ENCODE results near the gene HDHD2. TPM values are rescaled to one million over a fixed set of nuclear protein-coding genes. Genes with fewer than 3 reads are reported as not detected.

The HDHD2 gene
- total and polyA plus RNA-seq, 2 of the 13 experiments (the other 11 are each of a cell fraction or from before 2014, with no cell fraction given): 10.2 to 34.7 TPM

GRCh38 chr18:47175898-47176575, 25.7 kb upstream of the HDHD2 start, which contains the start of gene IER3IP1 (continued):
- TF ChIP-seq ATF6 (CRISPR knock-in tag; conservative IDR thresholded peaks at IDR 0.05): peak; percentile 90
- TF ChIP-seq SOX5 (CRISPR knock-in tag; IDR thresholded peaks at IDR 0.05; ENCODE audit: borderline replicate concordance): peak; percentile 26; the same call in 1 of the 2 replicates
- TF ChIP-seq NFRKB (IDR thresholded peaks at IDR 0.05): no peak
- TF ChIP-seq SRF (IDR thresholded peaks at IDR 0.05; ENCODE audit: low read depth, low read length): no peak
- no peak for TF ChIP-seq SP2 (CRISPR knock-in tag; IDR thresholded peaks at IDR 0.05)
- TF ChIP-seq ZFY (CRISPR knock-in tag; IDR thresholded peaks at IDR 0.05): peak; percentile 95
- TF ChIP-seq ZFP82 (CRISPR knock-in tag; IDR thresholded peaks at IDR 0.05; ENCODE audit: borderline replicate concordance): no peak
- TF ChIP-seq ZNF749 (CRISPR knock-in tag; IDR thresholded peaks at IDR 0.05; ENCODE audit: borderline replicate concordance): no peak
- TF ChIP-seq ZNF260 (CRISPR knock-in tag; IDR thresholded peaks at IDR 0.05; ENCODE audit: borderline replicate concordance, low read depth): no peak
- no peak; the same call in none of the 2 replicates for TF ChIP-seq HOXD1 (CRISPR knock-in tag; IDR thresholded peaks at IDR 0.05)
- peak; percentile 46; the same call in 1 of the 2 replicates for TF ChIP-seq ETV6 (CRISPR knock-in tag; conservative IDR thresholded peaks at IDR 0.05)
- no peak for TF ChIP-seq ZC3H13 (CRISPR knock-in tag; IDR thresholded peaks at IDR 0.05)
- no peak for TF ChIP-seq SMC3 (IDR thresholded peaks at IDR 0.05; ENCODE audit: low read length)
- TF ChIP-seq ZNF451 (CRISPR knock-in tag; IDR thresholded peaks at IDR 0.05): 0 out of 2 replicates have a peak, but pooled peaks have one; percentile 71
- no peak for TF ChIP-seq NFE2 (CRISPR knock-in tag; IDR thresholded peaks at IDR 0.05)
- TF ChIP-seq, protein P1, sequence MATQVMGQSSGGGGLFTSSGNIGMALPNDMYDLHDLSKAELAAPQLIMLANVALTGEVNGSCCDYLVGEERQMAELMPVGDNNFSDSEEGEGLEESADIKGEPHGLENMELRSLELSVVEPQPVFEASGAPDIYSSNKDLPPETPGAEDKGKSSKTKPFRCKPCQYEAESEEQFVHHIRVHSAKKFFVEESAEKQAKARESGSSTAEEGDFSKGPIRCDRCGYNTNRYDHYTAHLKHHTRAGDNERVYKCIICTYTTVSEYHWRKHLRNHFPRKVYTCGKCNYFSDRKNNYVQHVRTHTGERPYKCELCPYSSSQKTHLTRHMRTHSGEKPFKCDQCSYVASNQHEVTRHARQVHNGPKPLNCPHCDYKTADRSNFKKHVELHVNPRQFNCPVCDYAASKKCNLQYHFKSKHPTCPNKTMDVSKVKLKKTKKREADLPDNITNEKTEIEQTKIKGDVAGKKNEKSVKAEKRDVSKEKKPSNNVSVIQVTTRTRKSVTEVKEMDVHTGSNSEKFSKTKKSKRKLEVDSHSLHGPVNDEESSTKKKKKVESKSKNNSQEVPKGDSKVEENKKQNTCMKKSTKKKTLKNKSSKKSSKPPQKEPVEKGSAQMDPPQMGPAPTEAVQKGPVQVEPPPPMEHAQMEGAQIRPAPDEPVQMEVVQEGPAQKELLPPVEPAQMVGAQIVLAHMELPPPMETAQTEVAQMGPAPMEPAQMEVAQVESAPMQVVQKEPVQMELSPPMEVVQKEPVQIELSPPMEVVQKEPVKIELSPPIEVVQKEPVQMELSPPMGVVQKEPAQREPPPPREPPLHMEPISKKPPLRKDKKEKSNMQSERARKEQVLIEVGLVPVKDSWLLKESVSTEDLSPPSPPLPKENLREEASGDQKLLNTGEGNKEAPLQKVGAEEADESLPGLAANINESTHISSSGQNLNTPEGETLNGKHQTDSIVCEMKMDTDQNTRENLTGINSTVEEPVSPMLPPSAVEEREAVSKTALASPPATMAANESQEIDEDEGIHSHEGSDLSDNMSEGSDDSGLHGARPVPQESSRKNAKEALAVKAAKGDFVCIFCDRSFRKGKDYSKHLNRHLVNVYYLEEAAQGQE (IDR thresholded peaks at IDR 0.05; ENCODE audit: borderline replicate concordance in 1 of 2, low read depth in 1 of 2, low read length in 2 of 2): no peak; a peak in 1 of 4 replicates
- no peak for TF ChIP-seq ZNF101 (CRISPR knock-in tag; IDR thresholded peaks at IDR 0.05; ENCODE audit: borderline replicate concordance, low read depth)
- TF ChIP-seq, protein P2, sequence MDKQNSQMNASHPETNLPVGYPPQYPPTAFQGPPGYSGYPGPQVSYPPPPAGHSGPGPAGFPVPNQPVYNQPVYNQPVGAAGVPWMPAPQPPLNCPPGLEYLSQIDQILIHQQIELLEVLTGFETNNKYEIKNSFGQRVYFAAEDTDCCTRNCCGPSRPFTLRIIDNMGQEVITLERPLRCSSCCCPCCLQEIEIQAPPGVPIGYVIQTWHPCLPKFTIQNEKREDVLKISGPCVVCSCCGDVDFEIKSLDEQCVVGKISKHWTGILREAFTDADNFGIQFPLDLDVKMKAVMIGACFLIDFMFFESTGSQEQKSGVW (CRISPR knock-in tag; IDR thresholded peaks at IDR 0.05; ENCODE audit: borderline replicate concordance): no peak
- no peak for TF ChIP-seq ZNF713 (CRISPR knock-in tag; IDR thresholded peaks at IDR 0.05)
- peak; percentile 95 for TF ChIP-seq ZFX (CRISPR knock-in tag; IDR thresholded peaks at IDR 0.05; ENCODE audit: low read depth)
- peak; percentile 90 for TF ChIP-seq TFDP2 (CRISPR knock-in tag; IDR thresholded peaks at IDR 0.05)
- no peak for TF ChIP-seq TEAD2 (CRISPR knock-in tag; IDR thresholded peaks at IDR 0.05)
- no peak for TF ChIP-seq MLLT10 (CRISPR knock-in tag; IDR thresholded peaks at IDR 0.05)
- TF ChIP-seq PAX8 (CRISPR knock-in tag; IDR thresholded peaks at IDR 0.05; ENCODE audit: borderline replicate concordance): 0 out of 2 replicates have a peak, but pooled peaks have one; percentile 58
